ENCODE results near the gene GOLGA7B. TPM values are rescaled to one million over a fixed set of nuclear protein-coding genes. Genes with fewer than 3 reads are reported as not detected.

Gene GOLGA7B
- total and polyA plus RNA-seq, 2 donors (not counting 1 experiment from before 2014, with no cell fraction given) = 0.01 TPM; not detected in 1

DNA sequence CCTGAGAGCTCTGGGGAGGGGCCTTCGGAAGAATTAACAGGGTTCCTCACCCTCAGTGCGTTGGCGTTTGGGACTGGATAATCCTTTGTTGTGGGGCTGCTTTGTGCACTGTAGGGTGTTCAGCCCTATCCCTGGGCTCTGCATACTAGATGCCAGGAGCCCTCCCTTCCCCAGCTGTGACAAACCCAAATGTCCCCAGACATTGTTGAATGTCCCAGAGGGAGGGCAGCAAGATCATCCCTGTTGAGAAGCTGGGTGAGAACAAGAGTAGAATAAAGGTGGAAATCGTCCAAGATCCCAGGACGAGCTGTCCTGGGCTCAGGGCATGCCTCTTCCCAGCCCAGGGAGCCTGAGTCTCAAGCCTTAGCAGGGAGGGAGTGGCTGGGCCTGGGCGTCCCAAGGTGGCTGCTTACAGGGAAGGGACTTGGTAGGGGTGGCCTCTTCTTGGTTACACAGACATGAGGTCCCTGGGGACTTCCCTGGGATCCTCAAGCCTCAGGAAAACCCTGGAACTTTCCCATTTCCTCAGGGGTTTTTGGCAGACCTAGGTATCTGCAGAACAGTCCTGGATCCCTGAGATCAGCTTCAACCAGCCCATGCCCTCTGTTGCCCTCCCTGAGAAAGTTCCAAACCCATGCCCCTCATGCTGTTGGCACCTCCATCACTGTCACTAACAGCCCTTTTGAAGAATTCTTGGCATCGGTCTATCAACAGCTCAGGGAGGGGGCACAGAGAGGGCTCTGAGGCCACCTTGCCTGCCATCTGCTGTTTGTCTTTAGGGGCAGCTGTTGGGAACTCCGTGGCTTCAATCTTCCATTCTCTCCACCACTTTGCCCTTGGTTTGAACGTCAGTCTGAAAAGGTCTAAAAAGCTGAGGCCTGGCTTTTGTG is 53.7 kb downstream of the GOLGA7B start:
- Histone ChIP-seq H3K27me3 (replicated peaks in 1 of 4; ENCODE audit: control extremely low read depth in 1 of 4, control insufficient read depth in 3 of 4, insufficient read depth in 4 of 4, low read length in 3 of 4) (peaks cover 0 to 7% (median 2%) of the 10 kb centered on the region in 4 experiments), H3K9me3 (ENCODE audit: control extremely low read depth in 1 of 3, control insufficient read depth in 2 of 3, insufficient read depth in 1 of 3, low read length in 2 of 3) (no peaks in the 10 kb centered on the region), H3K4me3 (ENCODE audit: control extremely low read depth in 1 of 5, extremely low read depth in 1 of 5, insufficient read depth in 1 of 5, low read depth in 2 of 5, low read length in 4 of 5) (no peak overlapping the region), H3K79me2 (ENCODE audit: control insufficient read depth, insufficient read depth, low read length) (no peaks in the 10 kb centered on the region), H3K36me3 (replicated peaks in 1 of 2; ENCODE audit: control extremely low read depth in 1 of 2, control insufficient read depth in 1 of 2, extremely low read depth in 1 of 2, insufficient read depth in 2 of 2, low read length in 1 of 2) (no peaks in the 10 kb centered on the region), H3K4me1 (ENCODE audit: control insufficient read depth in 2 of 2, insufficient read depth in 2 of 2, low read length in 2 of 2) (no peaks in the 10 kb centered on the region), H3K9ac (ENCODE audit: low read length) (no peak overlapping the region), H4K20me1 (ENCODE audit: control insufficient read depth, insufficient read depth, low read length, poor library complexity, severe bottlenecking) (no peaks in the 10 kb centered on the region), H3K4me2 (replicated peaks; ENCODE audit: low read depth, low read length, poor library complexity, severe bottlenecking) (no peak overlapping the region), H3K27ac (ENCODE audit: low read length in 2 of 2) (no peak overlapping the region), H2AFZ (ENCODE audit: insufficient read depth, low read depth, low read length, poor library complexity, severe bottlenecking) (no peak overlapping the region)
- TF ChIP-seq EZH2 (IDR thresholded peaks at IDR 0.05; ENCODE audit: borderline replicate concordance, insufficient read depth, low read depth, low read length, poor library complexity, severe bottlenecking) = no peak
- TF ChIP-seq, protein P1, sequence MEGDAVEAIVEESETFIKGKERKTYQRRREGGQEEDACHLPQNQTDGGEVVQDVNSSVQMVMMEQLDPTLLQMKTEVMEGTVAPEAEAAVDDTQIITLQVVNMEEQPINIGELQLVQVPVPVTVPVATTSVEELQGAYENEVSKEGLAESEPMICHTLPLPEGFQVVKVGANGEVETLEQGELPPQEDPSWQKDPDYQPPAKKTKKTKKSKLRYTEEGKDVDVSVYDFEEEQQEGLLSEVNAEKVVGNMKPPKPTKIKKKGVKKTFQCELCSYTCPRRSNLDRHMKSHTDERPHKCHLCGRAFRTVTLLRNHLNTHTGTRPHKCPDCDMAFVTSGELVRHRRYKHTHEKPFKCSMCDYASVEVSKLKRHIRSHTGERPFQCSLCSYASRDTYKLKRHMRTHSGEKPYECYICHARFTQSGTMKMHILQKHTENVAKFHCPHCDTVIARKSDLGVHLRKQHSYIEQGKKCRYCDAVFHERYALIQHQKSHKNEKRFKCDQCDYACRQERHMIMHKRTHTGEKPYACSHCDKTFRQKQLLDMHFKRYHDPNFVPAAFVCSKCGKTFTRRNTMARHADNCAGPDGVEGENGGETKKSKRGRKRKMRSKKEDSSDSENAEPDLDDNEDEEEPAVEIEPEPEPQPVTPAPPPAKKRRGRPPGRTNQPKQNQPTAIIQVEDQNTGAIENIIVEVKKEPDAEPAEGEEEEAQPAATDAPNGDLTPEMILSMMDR (IDR thresholded peaks at IDR 0.05) = no peak
- no peaks in the 10 kb centered on the region for H3K4me1 Mint-ChIP-seq
- CTCF ChIA-PET = interaction anchor here (1.3 to 2.2 kb wide), 2 partner anchors 11 to 220 kb away, joined by 4 to 12 read pairs; no protein-coding TSS in a partner anchor
- no peaks in the 10 kb centered on the region for H3K9me3 Mint-ChIP-seq (ENCODE audit: insufficient read depth)
- no peak overlapping the region for H3K4me3 Mint-ChIP-seq
- POLR2A ChIA-PET = no interaction called here
- WGBS (ENCODE audit: insufficient coverage) = 84% methylated on average over 8 of the region's 9 CpGs
- intact Hi-C loops (cut with micrococcal nuclease) = no loop called here
- H3K27me3 Mint-ChIP-seq = peaks cover 27% of the 10 kb centered on the region
- ATAC-seq (ENCODE audit: low read depth) (no peak), DNase-seq (no peak)
- no peak overlapping the region for H3K27ac Mint-ChIP-seq

DNA sequence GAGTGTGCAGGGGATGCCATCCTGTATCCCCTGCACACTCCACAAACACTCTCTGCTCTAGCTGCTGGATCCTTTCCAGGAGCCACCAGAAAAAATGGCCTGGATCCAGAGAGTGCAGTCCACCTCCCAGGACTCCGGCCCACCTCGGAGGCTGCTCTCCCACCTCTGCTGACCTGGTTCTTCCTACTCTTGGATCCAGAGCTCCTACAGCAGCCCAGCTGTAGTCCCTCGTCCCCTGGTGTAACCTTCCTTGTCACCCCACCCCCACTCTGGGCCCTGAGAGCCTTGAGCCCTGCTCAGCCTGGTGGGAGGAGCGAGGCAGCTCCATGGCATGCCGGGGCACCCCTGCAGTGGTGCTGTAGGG is 54.4 kb downstream of the GOLGA7B start:
- Histone ChIP-seq H3K9ac (ENCODE audit: low read length) (no peak overlapping the region), H3K27ac (ENCODE audit: low read length in 2 of 2) (no peak overlapping the region), H3K4me3 (ENCODE audit: control extremely low read depth in 1 of 5, extremely low read depth in 1 of 5, insufficient read depth in 1 of 5, low read depth in 2 of 5, low read length in 4 of 5) (no peak overlapping the region), H3K9me3 (ENCODE audit: control extremely low read depth in 1 of 3, control insufficient read depth in 2 of 3, insufficient read depth in 1 of 3, low read length in 2 of 3) (no peaks in the 10 kb centered on the region), H2AFZ (ENCODE audit: insufficient read depth, low read depth, low read length, poor library complexity, severe bottlenecking) (no peak overlapping the region), H3K27me3 (replicated peaks in 1 of 4; ENCODE audit: control extremely low read depth in 1 of 4, control insufficient read depth in 3 of 4, insufficient read depth in 4 of 4, low read length in 3 of 4) (peaks cover 0 to 7% (median 2%) of the 10 kb centered on the region in 4 experiments), H3K4me1 (ENCODE audit: control insufficient read depth in 2 of 2, insufficient read depth in 2 of 2, low read length in 2 of 2) (no peaks in the 10 kb centered on the region), H3K36me3 (replicated peaks in 1 of 2; ENCODE audit: control extremely low read depth in 1 of 2, control insufficient read depth in 1 of 2, extremely low read depth in 1 of 2, insufficient read depth in 2 of 2, low read length in 1 of 2) (no peaks in the 10 kb centered on the region), H3K4me2 (replicated peaks; ENCODE audit: low read depth, low read length, poor library complexity, severe bottlenecking) (no peak overlapping the region), H3K79me2 (ENCODE audit: control insufficient read depth, insufficient read depth, low read length) (no peaks in the 10 kb centered on the region), H4K20me1 (ENCODE audit: control insufficient read depth, insufficient read depth, low read length, poor library complexity, severe bottlenecking) (no peaks in the 10 kb centered on the region)
- Mint-ChIP-seq H3K27me3 (peaks cover 27% of the 10 kb centered on the region), H3K9me3 (ENCODE audit: insufficient read depth) (no peaks in the 10 kb centered on the region), H3K4me1 (no peaks in the 10 kb centered on the region), H3K27ac (no peak overlapping the region), H3K4me3 (no peak overlapping the region)
- DNase-seq (no peak), ATAC-seq (ENCODE audit: low read depth) (no peak)
- TF ChIP-seq EZH2 (IDR thresholded peaks at IDR 0.05; ENCODE audit: borderline replicate concordance, insufficient read depth, low read depth, low read length, poor library complexity, severe bottlenecking) = no peak
- TF ChIP-seq, protein P1 (IDR thresholded peaks at IDR 0.05) = no peak
- ChIA-PET POLR2A (no interaction called here), CTCF (interaction anchor here (1.3 to 2.2 kb wide), 2 partner anchors 10 to 221 kb away, joined by 4 to 12 read pairs; no protein-coding TSS in a partner anchor)
- no CpG with 5 or more reads among the region's 5 CpGs for WGBS (ENCODE audit: insufficient coverage)
- intact Hi-C loops (cut with micrococcal nuclease) = no loop called here

All from B cell (primary cell).